ENCODE data around the gene SPSB4.

SPSB4 gene

DNA sequence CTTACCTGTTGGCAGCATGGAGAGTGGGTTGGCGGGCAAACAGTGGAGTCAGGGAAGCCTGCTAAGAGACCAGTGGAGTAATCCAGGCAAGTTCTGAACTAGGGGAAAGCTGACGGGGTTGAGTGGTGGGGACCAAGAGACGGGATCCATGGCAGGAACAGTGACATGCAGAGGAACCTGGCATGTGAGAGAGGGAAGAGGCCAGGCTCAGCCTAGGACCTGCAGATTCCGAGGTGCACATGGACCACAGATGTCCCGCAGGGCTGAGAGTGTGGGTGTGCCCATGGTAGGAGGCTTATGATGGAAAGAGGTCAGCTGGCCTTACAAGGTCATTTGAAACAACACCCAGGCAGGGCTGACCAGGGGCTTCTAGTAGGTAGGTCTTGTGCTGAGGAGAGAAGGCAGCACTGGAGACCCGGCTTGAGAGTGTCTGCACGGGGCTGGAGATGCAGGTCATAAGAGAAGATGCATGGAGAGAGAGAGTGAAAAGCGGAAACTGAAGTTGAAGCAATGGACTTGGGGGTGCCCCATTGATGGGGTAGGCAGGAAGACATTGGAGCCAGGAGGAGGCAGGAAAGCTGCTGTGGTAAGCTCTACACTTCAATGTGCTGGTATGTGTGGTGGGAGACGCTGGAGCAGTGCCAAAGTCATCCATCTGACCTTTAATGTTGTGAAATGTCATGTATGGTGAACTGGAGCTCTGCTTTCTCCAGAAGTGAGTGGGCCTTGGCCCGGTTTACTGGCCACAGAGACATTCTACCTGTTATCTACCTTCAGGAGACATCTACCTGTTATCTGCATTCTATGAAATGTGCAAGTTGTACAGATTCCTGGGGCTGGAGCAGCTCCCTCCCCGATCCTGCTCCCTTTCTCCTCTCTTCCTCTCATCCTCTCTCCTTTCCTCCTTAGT lies 4.6 kb downstream of the SPSB4 start:
- no peak for DNase-seq

DNA sequence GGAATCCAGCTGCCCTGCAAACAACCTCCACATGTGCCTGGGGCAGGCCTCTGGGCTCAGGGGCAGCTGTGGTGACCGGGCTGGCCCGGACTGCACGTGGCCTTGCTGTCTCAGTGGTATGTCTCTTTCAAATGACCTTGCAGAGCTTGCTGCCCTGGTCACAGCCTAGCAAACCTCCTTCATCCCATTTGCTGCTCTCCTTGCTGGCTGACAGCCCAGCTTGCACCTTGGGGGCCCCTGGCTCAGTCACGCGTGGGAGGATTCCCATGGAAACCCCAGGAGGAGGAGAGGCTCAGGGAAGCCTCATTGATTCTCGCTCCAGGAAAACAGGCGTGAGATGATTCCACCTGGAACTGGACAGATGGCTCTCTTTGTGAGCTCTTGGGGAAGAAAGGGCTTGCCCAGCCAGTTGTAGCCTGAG lies 5.6 kb downstream of the SPSB4 start:
- DNase-seq = no peak

DNA sequence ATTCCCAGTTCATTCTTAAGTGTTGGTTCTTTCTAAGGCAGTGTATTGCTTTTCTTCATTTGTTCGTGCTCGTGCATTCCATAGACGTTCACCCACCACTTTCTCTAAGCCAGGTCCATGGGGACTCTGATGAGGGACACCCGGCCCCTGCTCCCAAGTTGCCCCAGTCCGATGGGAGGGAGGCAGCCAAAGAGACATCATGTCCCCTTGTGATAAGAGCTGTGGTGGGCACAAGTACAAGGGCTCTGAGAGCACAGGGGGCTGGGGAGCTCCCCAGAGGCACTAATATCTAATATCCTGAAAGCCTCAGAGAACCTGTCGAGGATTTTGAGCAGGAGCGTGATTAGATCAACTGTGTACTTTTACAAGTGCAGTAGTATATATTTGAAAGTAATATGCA lies 6.3 kb downstream of the SPSB4 start:
- no peak for DNase-seq

DNA sequence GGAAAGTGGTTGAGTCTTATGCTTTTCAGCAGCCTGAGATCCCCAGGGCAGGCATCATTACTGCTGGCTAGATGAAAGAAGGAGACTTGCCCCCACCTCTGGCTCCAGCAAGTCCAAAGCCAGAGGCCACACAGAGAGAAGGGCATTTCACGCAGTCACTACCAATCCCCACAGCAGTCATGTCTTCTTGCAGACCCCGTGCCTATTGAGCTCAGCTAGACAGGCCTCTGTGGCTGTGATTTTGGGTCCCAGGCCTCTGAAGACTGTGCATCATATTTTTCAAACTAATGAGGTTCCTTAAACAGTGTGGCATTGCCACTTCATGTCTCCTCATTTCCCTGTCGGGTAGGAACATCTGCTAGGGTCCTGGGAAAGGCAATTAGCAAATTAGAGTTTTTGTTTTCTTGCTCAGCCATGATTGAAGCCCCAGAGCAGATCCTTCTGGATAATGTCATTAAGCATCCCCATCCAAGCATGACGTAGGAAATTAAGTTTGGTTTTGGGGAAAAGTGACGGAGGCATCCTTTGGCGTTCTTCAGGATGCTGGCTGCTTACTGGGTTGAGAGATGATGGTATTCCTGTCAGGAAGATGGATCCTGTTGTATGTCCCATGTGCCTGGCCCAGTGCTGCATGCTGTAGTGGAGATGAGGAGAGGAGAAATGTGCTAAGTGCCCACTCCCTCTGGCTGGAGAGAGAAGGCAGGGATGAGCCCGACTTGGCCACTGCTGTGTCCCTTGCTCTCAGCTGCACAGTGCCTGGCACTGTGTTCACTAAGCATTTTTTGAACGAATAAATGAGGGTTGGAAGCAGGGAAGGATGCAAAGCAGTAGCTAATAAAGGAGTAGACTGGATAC lies 7.0 kb downstream of the SPSB4 start:
- no peak for DNase-seq

DNA sequence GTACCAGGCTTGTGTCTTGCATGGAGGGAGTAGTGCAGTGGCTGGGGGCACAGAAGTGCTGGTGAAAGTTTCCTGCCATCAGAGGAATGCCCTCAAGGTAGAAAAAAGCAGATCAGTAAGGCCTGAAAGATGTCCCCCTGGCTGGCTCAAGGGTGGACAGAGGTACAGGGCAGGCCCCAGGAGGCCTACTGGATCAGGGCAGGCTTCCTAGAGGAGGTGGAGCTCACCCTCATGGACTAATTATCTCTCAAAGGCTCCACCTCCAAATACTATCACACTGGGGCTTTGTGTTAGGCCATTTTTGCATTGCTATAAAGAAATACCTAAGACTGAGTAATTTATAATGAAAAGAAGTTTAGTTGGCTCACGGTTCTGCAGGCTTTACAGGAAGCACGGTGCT lies 7.8 kb downstream of the SPSB4 start:
- DNase-seq = no peak

DNA sequence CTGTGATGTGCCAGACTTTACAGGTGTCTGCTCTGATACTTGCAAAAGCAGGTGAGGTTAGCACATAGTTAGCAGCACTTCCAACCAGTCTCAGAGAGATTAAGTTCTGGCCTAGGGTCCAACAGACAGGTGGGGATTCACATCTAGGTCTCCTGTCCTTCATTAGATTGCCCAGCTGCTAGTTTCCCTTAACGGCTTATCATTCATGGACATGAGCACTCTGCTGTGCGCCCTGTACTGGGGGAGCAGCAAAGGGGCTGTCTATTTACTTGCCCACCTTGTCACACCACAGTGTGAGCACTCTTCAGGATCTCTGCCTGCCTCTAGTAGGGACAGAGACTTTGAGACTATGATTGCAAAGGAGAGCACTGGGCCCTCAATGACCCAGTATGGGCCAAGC lies 8.7 kb downstream of the SPSB4 start:
- no peak for DNase-seq

GRCh38 chr3:141060327-141060726 lies 9.2 kb downstream of the SPSB4 start:
- DNase-seq = no peak

DNA sequence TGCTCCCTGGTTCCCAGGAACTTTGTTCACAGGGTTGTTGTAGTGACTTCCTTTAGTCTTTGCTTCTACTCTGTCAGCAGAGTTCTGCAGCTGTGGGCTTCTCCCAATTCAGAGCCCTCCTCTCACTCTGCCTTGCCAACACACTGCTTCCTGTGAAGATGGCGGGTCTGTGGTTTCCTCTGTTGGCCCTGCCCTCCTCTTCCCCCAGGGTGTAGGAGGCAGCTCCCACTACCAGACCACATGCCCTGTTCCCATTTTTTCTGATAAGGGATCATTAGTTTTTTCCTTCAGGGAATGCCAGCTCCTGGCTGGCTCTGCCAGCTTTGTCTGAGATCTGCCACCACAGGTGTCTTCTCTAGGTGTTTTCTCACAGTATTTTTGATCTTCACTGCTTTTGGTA lies 12.7 kb downstream of the SPSB4 start:
- no peak for DNase-seq

- no peak for DNase-seq
Observed at GRCh38 chr3:141064255-141064926, 13.2 kb downstream of the SPSB4 start.

DNA sequence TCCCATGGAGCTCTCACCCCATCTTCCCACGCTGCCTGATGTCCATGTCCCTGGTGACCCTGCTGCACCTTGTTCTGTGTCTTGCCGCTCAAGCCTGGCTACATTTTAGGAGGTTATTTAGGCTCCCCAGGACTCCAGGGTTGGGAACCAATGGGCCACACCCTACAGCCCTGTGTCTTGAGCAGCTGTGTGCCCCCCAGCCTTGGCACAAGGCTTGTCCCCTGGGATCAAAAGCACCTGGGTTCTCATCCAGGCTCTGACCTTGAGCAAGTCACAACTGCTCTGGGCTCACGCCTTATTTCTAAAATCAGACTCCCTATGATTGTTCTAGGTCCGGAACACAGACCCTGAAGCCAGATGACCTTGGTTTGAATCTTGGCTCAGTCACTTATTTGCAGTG lies 14.1 kb downstream of the SPSB4 start:
- no peak for DNase-seq

GRCh38 chr3:141065841-141066805 lies 15.0 kb downstream of the SPSB4 start:
- no peak for DNase-seq

DNA sequence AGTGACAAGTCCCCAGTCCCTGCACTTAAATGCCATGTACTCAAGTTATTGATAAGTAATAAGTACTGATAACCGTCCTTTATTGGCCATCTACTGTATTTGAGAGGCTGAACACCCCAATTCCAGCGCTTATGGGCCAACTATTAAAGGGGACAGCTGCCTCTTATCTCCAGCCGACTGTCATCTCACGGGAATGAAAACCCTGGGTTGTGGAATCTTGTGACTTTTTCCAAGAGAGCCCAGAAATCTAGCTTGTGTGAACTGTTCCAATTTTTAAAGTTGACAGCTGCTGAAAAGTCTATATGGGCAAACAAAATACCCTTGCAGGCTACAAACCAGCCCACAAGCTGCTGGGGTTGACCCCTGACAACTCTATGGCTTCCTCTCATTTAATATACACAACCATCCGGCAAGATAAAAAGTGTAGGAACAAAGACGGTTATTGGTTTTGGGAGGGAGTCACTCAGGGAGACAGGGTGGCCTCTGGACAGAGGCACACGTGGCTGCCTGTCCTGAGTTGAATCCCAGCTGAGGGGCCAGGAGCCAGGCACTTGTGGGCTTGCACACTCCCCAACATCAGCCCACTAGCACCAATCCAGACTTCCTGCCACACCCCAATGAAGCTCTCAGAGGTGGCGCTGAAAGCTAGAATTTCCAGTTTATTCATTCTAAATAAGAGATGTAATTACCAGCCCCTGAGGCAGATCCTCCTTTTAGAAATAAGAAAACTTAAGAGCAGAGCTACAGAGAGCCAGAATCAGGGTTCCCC lies 16.2 kb downstream of the SPSB4 start:
- DNase-seq = no peak

GRCh38 chr3:141070229-141070628 lies 19.1 kb downstream of the SPSB4 start:
- no peak for DNase-seq

DNA sequence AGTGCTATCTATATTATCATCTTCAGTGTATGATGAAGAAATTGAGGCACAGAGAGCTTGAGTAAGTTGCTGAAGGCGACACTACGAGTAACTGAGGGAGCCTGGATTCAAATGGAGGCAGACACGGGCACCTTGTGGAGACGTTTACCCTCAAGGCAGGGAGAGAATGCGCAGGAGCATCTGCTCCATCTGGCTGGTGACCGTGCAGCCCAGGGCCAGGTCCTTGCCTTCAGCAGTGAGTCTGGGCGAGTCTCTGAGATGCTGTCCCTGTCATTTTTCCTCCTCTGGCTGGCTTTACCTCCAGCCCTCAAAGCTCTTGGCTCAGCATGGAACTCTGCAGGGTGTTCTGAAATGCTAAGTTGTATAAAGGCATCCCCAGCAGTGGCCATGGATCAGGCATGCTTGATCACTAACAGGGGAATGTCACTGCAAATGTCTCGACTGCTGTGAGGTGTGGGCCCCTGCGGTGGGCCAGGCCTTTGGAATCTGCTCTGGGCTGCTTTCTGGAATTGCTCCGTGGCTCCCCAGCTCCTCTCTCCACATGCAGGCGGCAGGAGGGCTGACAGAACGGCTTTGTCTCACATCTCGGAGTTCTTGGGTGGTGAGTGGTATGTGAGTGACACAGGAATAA lies 19.7 kb downstream of the SPSB4 start:
- no peak for DNase-seq

- DNase-seq = no peak
Observed at GRCh38 chr3:141071681-141072260, 20.6 kb downstream of the SPSB4 start.

DNA sequence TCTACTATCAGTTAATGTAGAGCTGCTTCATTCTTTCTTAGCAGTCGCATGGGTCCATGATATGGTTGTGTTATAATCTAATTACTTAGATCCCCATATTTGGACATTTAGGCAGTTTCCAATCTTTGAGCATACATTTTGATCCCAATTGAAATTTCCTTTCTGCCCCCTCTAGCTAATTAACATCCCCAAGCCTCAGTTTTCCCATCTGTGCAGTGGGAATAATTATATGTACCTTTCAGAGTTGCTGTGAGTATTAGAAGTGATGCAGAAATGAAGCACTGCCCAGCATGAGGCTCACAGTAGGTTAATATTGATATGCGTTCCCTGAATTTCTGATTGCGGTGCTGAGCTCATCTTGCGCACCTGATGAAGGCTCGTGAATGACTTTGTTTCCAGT lies 21.8 kb downstream of the SPSB4 start:
- no peak for DNase-seq

- no peak for DNase-seq
Observed at GRCh38 chr3:141073580-141073979, 22.4 kb downstream of the SPSB4 start.

GRCh38 chr3:141074529-141074928 lies 23.4 kb downstream of the SPSB4 start:
- no peak for DNase-seq

- DNase-seq = no peak
Observed at GRCh38 chr3:141076036-141076773, 25.1 kb downstream of the SPSB4 start.
